Measurements from ENCODE around the gene RBM17. TPM values are rescaled to one million over a fixed set of nuclear protein-coding genes. Genes with fewer than 3 reads are reported as not detected.
A peak's percentile ranks its signal among the peaks of the same experiment; 100 is the strongest.

The RBM17 gene
- total and polyA plus RNA-seq, 10 of the 15 experiments (the other 5 are each of a cell fraction or from before 2014, with no cell fraction given): 28.4 to 181 (median 83.9) TPM

DNA sequence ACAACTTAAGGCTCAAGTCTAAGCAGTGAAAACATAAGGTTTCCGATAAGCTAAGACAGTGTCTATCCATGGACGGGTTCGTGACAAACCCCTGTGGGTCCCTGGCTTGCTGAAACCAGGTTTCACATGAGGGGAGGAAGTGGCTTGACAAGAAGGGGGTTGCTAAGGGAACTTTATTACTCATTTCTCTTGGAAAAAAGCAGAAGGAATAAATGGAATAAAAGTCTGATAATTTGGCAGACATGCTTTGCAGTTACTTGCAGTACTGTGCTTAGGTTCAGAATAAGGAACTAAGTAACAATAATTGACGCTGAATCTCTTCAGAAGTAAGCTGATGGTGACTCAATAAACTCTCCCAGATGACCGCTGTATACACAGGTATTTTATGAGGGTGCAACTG lies 34.7 kb downstream of the RBM17 start (continued):
- TF ChIP-seq, protein P1, sequence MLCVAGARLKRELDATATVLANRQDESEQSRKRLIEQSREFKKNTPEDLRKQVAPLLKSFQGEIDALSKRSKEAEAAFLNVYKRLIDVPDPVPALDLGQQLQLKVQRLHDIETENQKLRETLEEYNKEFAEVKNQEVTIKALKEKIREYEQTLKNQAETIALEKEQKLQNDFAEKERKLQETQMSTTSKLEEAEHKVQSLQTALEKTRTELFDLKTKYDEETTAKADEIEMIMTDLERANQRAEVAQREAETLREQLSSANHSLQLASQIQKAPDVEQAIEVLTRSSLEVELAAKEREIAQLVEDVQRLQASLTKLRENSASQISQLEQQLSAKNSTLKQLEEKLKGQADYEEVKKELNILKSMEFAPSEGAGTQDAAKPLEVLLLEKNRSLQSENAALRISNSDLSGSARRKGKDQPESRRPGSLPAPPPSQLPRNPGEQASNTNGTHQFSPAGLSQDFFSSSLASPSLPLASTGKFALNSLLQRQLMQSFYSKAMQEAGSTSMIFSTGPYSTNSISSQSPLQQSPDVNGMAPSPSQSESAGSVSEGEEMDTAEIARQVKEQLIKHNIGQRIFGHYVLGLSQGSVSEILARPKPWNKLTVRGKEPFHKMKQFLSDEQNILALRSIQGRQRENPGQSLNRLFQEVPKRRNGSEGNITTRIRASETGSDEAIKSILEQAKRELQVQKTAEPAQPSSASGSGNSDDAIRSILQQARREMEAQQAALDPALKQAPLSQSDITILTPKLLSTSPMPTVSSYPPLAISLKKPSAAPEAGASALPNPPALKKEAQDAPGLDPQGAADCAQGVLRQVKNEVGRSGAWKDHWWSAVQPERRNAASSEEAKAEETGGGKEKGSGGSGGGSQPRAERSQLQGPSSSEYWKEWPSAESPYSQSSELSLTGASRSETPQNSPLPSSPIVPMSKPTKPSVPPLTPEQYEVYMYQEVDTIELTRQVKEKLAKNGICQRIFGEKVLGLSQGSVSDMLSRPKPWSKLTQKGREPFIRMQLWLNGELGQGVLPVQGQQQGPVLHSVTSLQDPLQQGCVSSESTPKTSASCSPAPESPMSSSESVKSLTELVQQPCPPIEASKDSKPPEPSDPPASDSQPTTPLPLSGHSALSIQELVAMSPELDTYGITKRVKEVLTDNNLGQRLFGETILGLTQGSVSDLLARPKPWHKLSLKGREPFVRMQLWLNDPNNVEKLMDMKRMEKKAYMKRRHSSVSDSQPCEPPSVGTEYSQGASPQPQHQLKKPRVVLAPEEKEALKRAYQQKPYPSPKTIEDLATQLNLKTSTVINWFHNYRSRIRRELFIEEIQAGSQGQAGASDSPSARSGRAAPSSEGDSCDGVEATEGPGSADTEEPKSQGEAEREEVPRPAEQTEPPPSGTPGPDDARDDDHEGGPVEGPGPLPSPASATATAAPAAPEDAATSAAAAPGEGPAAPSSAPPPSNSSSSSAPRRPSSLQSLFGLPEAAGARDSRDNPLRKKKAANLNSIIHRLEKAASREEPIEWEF (IDR thresholded peaks at IDR 0.05; ENCODE audit: insufficient replicate concordance, low read depth, low read length): no peak
- no peak for TF ChIP-seq SMC3 (IDR thresholded peaks at IDR 0.05; ENCODE audit: borderline replicate concordance, low read length)
- TF ChIP-seq MXI1 (IDR thresholded peaks at IDR 0.05; ENCODE audit: low read depth, low read length): no peak
- TF ChIP-seq GABPA (IDR thresholded peaks at IDR 0.05; ENCODE audit: low read depth): no peak
- TF ChIP-seq IKZF1 (conservative IDR thresholded peaks at IDR 0.05): peak; percentile 65
- TF ChIP-seq RUNX3 (IDR thresholded peaks at IDR 0.05; ENCODE audit: low read length): peak; percentile 69
- TF ChIP-seq PAX5 (IDR thresholded peaks at IDR 0.05; ENCODE audit: borderline replicate concordance, low read depth, low read length): no peak
- no peak for TF ChIP-seq SUZ12 (IDR thresholded peaks at IDR 0.05; ENCODE audit: unreplicated experiment)
- TF ChIP-seq HDAC2 (IDR thresholded peaks at IDR 0.05): no peak
- peak in 1 of 2 experiments; percentile 44; a peak in 2 of 4 replicates for TF ChIP-seq IKZF2 (IDR thresholded peaks at IDR 0.05)
- TF ChIP-seq, protein P2, sequence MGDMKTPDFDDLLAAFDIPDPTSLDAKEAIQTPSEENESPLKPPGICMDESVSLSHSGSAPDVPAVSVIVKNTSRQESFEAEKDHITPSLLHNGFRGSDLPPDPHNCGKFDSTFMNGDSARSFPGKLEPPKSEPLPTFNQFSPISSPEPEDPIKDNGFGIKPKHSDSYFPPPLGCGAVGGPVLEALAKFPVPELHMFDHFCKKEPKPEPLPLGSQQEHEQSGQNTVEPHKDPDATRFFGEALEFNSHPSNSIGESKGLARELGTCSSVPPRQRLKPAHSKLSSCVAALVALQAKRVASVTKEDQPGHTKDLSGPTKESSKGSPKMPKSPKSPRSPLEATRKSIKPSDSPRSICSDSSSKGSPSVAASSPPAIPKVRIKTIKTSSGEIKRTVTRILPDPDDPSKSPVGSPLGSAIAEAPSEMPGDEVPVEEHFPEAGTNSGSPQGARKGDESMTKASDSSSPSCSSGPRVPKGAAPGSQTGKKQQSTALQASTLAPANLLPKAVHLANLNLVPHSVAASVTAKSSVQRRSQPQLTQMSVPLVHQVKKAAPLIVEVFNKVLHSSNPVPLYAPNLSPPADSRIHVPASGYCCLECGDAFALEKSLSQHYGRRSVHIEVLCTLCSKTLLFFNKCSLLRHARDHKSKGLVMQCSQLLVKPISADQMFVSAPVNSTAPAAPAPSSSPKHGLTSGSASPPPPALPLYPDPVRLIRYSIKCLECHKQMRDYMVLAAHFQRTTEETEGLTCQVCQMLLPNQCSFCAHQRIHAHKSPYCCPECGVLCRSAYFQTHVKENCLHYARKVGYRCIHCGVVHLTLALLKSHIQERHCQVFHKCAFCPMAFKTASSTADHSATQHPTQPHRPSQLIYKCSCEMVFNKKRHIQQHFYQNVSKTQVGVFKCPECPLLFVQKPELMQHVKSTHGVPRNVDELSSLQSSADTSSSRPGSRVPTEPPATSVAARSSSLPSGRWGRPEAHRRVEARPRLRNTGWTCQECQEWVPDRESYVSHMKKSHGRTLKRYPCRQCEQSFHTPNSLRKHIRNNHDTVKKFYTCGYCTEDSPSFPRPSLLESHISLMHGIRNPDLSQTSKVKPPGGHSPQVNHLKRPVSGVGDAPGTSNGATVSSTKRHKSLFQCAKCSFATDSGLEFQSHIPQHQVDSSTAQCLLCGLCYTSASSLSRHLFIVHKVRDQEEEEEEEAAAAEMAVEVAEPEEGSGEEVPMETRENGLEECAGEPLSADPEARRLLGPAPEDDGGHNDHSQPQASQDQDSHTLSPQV (IDR thresholded peaks at IDR 0.05): no peak
- TF ChIP-seq, protein P3, sequence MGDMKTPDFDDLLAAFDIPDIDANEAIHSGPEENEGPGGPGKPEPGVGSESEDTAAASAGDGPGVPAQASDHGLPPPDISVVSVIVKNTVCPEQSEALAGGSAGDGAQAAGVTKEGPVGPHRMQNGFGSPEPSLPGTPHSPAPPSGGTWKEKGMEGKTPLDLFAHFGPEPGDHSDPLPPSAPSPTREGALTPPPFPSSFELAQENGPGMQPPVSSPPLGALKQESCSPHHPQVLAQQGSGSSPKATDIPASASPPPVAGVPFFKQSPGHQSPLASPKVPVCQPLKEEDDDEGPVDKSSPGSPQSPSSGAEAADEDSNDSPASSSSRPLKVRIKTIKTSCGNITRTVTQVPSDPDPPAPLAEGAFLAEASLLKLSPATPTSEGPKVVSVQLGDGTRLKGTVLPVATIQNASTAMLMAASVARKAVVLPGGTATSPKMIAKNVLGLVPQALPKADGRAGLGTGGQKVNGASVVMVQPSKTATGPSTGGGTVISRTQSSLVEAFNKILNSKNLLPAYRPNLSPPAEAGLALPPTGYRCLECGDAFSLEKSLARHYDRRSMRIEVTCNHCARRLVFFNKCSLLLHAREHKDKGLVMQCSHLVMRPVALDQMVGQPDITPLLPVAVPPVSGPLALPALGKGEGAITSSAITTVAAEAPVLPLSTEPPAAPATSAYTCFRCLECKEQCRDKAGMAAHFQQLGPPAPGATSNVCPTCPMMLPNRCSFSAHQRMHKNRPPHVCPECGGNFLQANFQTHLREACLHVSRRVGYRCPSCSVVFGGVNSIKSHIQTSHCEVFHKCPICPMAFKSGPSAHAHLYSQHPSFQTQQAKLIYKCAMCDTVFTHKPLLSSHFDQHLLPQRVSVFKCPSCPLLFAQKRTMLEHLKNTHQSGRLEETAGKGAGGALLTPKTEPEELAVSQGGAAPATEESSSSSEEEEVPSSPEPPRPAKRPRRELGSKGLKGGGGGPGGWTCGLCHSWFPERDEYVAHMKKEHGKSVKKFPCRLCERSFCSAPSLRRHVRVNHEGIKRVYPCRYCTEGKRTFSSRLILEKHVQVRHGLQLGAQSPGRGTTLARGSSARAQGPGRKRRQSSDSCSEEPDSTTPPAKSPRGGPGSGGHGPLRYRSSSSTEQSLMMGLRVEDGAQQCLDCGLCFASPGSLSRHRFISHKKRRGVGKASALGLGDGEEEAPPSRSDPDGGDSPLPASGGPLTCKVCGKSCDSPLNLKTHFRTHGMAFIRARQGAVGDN (IDR thresholded peaks at IDR 0.05): no peak
- no peak for TF ChIP-seq ZBED1 (IDR thresholded peaks at IDR 0.05; ENCODE audit: borderline replicate concordance)
- peak; percentile 92 for TF ChIP-seq EED (IDR thresholded peaks at IDR 0.05; ENCODE audit: low read depth)
- TF ChIP-seq SPI1 (IDR thresholded peaks at IDR 0.05; ENCODE audit: borderline replicate concordance, insufficient read depth, low read depth, low read length): peak; percentile 65
- peak; percentile 50; the same call in 1 of the 2 replicates for TF ChIP-seq JUNB (IDR thresholded peaks at IDR 0.05)
- TF ChIP-seq ETV6 (conservative IDR thresholded peaks at IDR 0.05 in 1 of 2, IDR thresholded peaks at IDR 0.05 in 1 of 2; ENCODE audit: borderline replicate concordance in 1 of 2, low read depth in 1 of 2): peak in 1 of 2 experiments; percentile 68; a peak in 1 of 4 replicates
- no peak for TF ChIP-seq YY1 (IDR thresholded peaks at IDR 0.05; ENCODE audit: low read depth, low read length)
- TF ChIP-seq BCL11A (IDR thresholded peaks at IDR 0.05; ENCODE audit: low read depth, low read length): no peak
